A549 treated with DMSO at 1 μM for 4 hours (cell line): ENCODE measurements around the gene OR2T1. TPM values are rescaled to one million over a fixed set of nuclear protein-coding genes. Genes with fewer than 3 reads are reported as not detected.

ENCODE experiments used
- total RNA-seq: library from RNA; stranded (reverse); fragments of 200-300 nt; extraction: Qiagen RNA extraction; gene quantifications from 5 replicates; pipeline ENCODE4 v1.2.3, GENCODE V29; 2022; ENCODE audit warnings: low read depth

OR2T1 gene, protein sequence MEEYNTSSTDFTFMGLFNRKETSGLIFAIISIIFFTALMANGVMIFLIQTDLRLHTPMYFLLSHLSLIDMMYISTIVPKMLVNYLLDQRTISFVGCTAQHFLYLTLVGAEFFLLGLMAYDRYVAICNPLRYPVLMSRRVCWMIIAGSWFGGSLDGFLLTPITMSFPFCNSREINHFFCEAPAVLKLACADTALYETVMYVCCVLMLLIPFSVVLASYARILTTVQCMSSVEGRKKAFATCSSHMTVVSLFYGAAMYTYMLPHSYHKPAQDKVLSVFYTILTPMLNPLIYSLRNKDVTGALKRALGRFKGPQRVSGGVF
- total RNA-seq = not detected in 5 replicates

DNA sequence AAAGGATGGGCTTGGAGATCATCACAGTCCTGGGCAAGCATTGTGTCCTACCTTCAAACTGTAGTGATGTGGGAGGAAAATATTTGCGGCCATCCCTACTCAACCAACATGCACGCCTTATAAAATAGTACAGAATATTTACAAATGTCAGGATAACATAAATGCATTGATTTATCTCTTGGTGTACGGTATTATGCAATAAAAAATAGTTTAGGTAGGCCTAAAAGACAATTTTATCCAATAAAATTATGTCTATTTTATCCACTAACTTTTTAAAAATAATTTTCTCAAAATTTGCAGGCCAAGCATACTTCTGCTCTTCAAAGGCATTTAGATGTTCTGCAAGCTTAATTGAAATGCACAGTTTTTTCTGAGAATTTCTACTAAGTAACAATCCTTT lies at the start of gene OR2T1:
Gene OR2T1, plus strand, starts transcription at position 301 of the 400 bp plus-strand sequence. CDS start 3,100 bp downstream, outside the sequence.

DNA sequence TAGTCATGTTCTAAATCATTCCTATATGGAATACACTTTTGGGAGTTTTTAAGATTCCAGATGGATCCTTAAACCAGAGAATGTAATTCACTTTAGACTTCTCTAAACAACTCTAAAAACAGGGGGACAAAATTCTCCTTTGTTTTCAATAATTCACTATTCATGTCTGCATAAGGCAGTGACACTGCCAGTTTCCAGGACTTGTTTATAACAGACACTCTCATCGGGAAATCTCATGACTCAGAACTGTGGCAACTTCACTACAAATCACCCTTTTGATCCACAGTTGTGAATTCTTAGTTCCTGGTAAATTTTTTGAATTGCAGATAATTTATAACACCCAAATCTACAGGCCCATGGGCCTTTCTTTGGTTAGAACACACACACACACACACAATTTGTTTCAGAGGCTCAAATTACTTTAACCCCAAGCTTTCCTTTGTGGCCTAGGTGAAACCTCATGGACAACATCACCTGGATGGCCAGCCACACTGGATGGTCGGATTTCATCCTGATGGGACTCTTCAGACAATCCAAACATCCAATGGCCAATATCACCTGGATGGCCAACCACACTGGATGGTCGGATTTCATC lies 41.6 kb upstream of the OR2T1 start, which contains the start of gene OR2T4:
Gene OR2T4, plus strand, starts transcription at position 545 of the 595 bp plus-strand sequence. Its CDS starts 0 bp downstream, at position 545.

DNA sequence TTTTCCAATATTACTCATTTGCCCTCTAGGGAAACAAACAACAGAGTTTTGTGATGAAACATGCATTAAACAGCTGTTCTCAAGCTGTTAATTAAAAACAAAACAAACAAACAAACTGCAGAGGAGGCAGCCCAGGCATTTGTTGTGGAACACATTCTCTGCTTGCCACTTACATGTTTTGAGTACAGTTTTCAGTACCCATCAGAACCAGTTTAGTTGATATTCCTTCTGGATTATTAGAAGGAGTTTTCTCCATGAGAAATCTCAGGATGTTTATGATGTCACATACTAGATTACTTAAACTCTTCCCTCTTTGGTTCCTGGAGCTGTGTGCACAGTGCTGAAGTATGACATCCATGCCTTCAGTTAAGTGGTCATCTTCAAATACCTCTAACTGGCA lies 27.4 kb upstream of the OR2T1 start, which contains the start of gene OR2T6:
Gene OR2T6, plus strand, starts transcription at position 301 of the 400 bp plus-strand sequence. CDS start 11,863 bp downstream, outside the sequence.

DNA sequence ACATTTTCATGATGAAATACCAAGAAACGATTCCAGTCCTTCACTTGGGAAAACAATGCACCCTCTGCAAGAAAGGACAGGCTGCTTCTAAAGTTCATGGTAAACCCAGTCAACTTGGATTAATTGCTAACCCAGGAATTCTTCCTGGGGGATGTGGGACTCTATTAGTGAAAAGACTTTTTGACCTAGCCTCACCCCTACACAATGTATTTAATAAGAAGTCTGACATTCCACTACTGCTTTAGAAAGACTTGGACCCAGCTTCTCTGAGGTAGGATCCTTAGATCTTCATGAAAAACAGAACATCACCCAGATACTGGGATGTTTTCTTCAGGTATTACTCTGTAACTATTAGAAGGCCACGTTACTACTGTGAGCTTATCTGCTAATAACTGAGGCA lies 42.6 kb downstream of the OR2T1 start, which contains the start of gene OR2T2:
Gene OR2T2, plus strand, starts transcription at position 239 of the 400 bp plus-strand sequence. CDS start 7,161 bp downstream, outside the sequence.

Other genes starting within 250 kb of the OR2T1 start
- not detected in 5 replicates for gene OR2M2, start 228.2 kb upstream of the OR2T1 start, total RNA-seq
- not detected in 5 replicates for gene OR2M3, start 205.8 kb upstream of the OR2T1 start, total RNA-seq
- gene OR2M4, start 171.6 kb upstream of the OR2T1 start, total RNA-seq = not detected in 5 replicates
- not detected in 5 replicates for gene OR2T33, start 125.1 kb upstream of the OR2T1 start, total RNA-seq
- not detected in 5 replicates for gene OR2T12, start 99.6 kb upstream of the OR2T1 start, total RNA-seq
- gene OR2M7, start 78.5 kb upstream of the OR2T1 start, total RNA-seq = not detected in 5 replicates
- not detected in 5 replicates for gene OR14C36, start 54.3 kb upstream of the OR2T1 start, total RNA-seq
- not detected in 5 replicates for gene OR2T4, start 41.4 kb upstream of the OR2T1 start, total RNA-seq
- not detected in 5 replicates for gene OR2T6, start 27.3 kb upstream of the OR2T1 start, total RNA-seq
- gene OR2T2, start 42.6 kb downstream of the OR2T1 start, total RNA-seq = not detected in 5 replicates
- gene OR2T3, start 70.3 kb downstream of the OR2T1 start, total RNA-seq = not detected in 5 replicates
- gene OR2T5, start 85.5 kb downstream of the OR2T1 start, total RNA-seq = not detected in 5 replicates
- gene OR2G6, start 105.0 kb downstream of the OR2T1 start, total RNA-seq = not detected in 5 replicates
- gene OR2T29, start 159.7 kb downstream of the OR2T1 start, total RNA-seq = not detected in 5 replicates
- not detected in 5 replicates for gene OR2T34, start 171.7 kb downstream of the OR2T1 start, total RNA-seq
- not detected in 5 replicates for gene OR2T10, start 194.7 kb downstream of the OR2T1 start, total RNA-seq
- gene OR2T11, start 232.0 kb downstream of the OR2T1 start, total RNA-seq = not detected in 5 replicates
- not detected in 5 replicates for gene OR2T35, start 242.2 kb downstream of the OR2T1 start, total RNA-seq